ENCODE results near the gene MBLAC1.

Gene MBLAC1

GRCh38 chr7:100173806-100174495 lies 47.2 kb downstream of the MBLAC1 start:
- DNase-seq, result no peak

GRCh38 chr7:100174582-100174981 lies 47.8 kb downstream of the MBLAC1 start:
- DNase-seq, result no peak

GRCh38 chr7:100175296-100175935 lies 48.6 kb downstream of the MBLAC1 start:
- no peak for DNase-seq

- DNase-seq, result no peak
Measured at GRCh38 chr7:100176096-100177044, 49.6 kb downstream of the MBLAC1 start.

GRCh38 chr7:100177045-100178001 lies 50.6 kb downstream of the MBLAC1 start, which contains the start of the genes GPC2 and STAG3:
Gene GPC2, minus strand, starts transcription at chr7:100177381. Its CDS starts 182 bp downstream, at chr7:100177199.
Gene STAG3, plus strand, starts transcription at chr7:100177918. Its CDS starts 2,639 bp downstream, at chr7:100180557.
- peak; percentile 97 for DNase-seq

Data from NCI-H1092 (cell line).